OCI-LY7 (cell line): ENCODE results near the gene VAMP5. TPM values are rescaled to one million over a fixed set of nuclear protein-coding genes. Genes with fewer than 3 reads are reported as not detected.

ENCODE experiments used
- BruUV-seq: library from RNA; stranded (reverse); fragments of 400-500 nt; replicated peaks from 2 replicates; lab custom pipeline; 2021; lab: Mats Ljungman, UMichigan
- CTCF ChIA-PET: fragments of 300-600 bp; sonication (Branson Sonifier 250); formaldehyde crosslinking; loops from one replicate; lab custom pipeline; 2022; ENCODE audit warnings: antibody characterized with exemption; ENCODE audit not compliant: unreplicated experiment; lab: Charles Lee
- POLR2A ChIA-PET: fragments of 300-600 bp; sonication (Branson Sonifier 250); formaldehyde crosslinking; loops from one replicate; lab custom pipeline; 2022; ENCODE audit warnings: antibody characterized with exemption; lab: Charles Lee
- DNase-seq: peaks from one replicate; pipeline ENCODE4 v3.0.0-alpha.2; 2015; ENCODE audit warnings: low spot score
- H2AFZ ChIP-seq: fragments of 200-600 bp; sonication (generic), shearing (Covaris generic); 2 replicates; pipeline ENCODE4 v1.6.1; 2014; ENCODE audit warnings: mild to moderate bottlenecking, antibody characterized with exemption, low read length, moderate library complexity
- H3K27ac ChIP-seq: fragments of 200-600 bp; sonication (generic); 2 replicates; pipeline ENCODE4 v1.5.1; 2014; ENCODE audit warnings: mixed run types, low read depth, mild to moderate bottlenecking, moderate library complexity, low read length, inconsistent platforms; ENCODE audit not compliant: poor library complexity, severe bottlenecking
- H3K36me3 ChIP-seq: fragments of 200-600 bp; sonication (generic); 2 replicates; pipeline ENCODE4 v1.6.1; 2014; ENCODE audit warnings: mild to moderate bottlenecking, antibody characterized with exemption, low read length, moderate library complexity, mixed read lengths; ENCODE audit not compliant: insufficient read depth
- H3K4me1 ChIP-seq: fragments of 200-600 bp; sonication (generic); 2 replicates; pipeline ENCODE4 v1.5.1; 2014; ENCODE audit warnings: mild to moderate bottlenecking, low read length; ENCODE audit not compliant: insufficient read depth, poor library complexity, severe bottlenecking
- H3K4me2 ChIP-seq: fragments of 200-600 bp; sonication (generic); 2 replicates; pipeline ENCODE4 v1.6.1; 2014; ENCODE audit warnings: mild to moderate bottlenecking, low read length
- H3K4me3 ChIP-seq: fragments of 200-600 bp; sonication (generic); 2 replicates; pipeline ENCODE4 v1.5.1; 2014; ENCODE audit warnings: mild to moderate bottlenecking, low read depth, low read length; ENCODE audit not compliant: poor library complexity, severe bottlenecking
- H3K79me2 ChIP-seq: fragments of 200-600 bp; sonication (generic); 2 replicates; pipeline ENCODE4 v1.6.1; 2016; ENCODE audit warnings: low read depth, mild to moderate bottlenecking, low read length, moderate library complexity, mixed read lengths; ENCODE audit not compliant: insufficient read depth
- H3K9me2 ChIP-seq: fragments of 200-600 bp; sonication (generic); 2 replicates; pipeline ENCODE4 v1.6.1; 2016; ENCODE audit warnings: mild to moderate bottlenecking, low read length, mixed read lengths; ENCODE audit not compliant: insufficient read depth
- H3K9me3 ChIP-seq: fragments of 200-600 bp; sonication (generic); 2 replicates; pipeline ENCODE4 v1.6.1; 2014; ENCODE audit warnings: mild to moderate bottlenecking, mixed run types, low read length, mixed read lengths
- H4K20me1 ChIP-seq: fragments of 200-600 bp; sonication (generic); 2 replicates; pipeline ENCODE4 v1.6.1; 2014; ENCODE audit warnings: mild to moderate bottlenecking, antibody characterized with exemption, low read length, moderate library complexity, mixed read lengths; ENCODE audit not compliant: insufficient read depth
- EZH2phosphoT487 ChIP-seq: fragments of 200-600 bp; sonication (generic); IDR thresholded peaks from 2 replicates; pipeline ENCODE4 v1.6.1; 2018; ENCODE audit warnings: low read depth, borderline replicate concordance, mild to moderate bottlenecking, mixed run types, antibody characterized with exemption, low read length, moderate library complexity, mixed read lengths
- intact Hi-C: fragments of 100-400 bp; cut with micrococcal nuclease; formaldehyde crosslinking; loops from one replicate; pipeline ENCODE4 v1.10.0; 2022; ENCODE audit not compliant: unreplicated experiment
- total RNA-seq, 2 experiments: library from RNA; depleted of rRNA in 1 of 2; stranded (reverse); fragments of >200 nt in 1 of 2; shearing (Covaris generic) in 1 of 2; gene quantifications; 2 replicates each; pipeline ENCODE4 v1.2.3, GENCODE V29; 2014 to 2022
- TF ChIP-seq, protein P1 (sequence below): fragments of 200-600 bp; sonication (generic); conservative IDR thresholded peaks from 2 replicates; pipeline ENCODE4 v1.5.1; 2014; ENCODE audit warnings: mild to moderate bottlenecking, antibody characterized with exemption, low read length, moderate library complexity, mixed read lengths

VAMP5 gene
- total RNA-seq, 2 experiments from 2014 or later, result 3.0 to 3.9 TPM

DNA sequence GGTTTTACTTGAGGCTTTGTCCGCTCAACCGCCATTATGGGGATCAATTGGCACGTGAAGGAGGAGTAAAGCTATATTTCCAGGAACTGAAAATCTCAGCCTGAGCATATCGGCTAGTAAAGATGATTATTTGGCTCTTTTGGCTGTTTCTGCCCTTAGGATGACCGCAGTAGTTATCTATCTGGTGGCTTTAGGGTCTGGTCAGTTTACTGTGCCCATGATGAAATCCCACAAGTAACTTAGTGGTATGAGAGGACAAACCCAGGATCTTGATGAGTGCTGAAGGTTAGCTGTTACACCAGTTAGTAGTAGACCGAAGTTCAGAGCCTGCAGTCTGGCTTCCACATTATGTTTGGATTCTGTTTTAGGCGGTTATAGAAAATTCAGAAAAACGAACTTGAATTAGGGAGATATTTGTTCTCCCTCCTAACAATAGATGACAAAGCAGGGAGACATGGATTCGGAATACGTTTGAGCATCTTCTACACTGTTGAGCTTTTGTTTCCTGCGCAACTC lies 44.0 kb upstream of the VAMP5 start:
- peaks cover 62% of the 10 kb centered on the region for H3K36me3 ChIP-seq
- POLR2A ChIA-PET, result interaction anchor here (0.8 to 6.7 kb wide), 7 partner anchors 10 to 120 kb away, joined by 3 to 48 read pairs (median 8); partner anchors contain the start of genes GGCX, SH2D6 and VAMP8
- H3K4me1 ChIP-seq, result peaks cover 37% of the 10 kb centered on the region
- no TSS peak for BruUV-seq
- H3K4me3 ChIP-seq, result peak overlapping the region; percentile 100
- peaks cover 60% of the 10 kb centered on the region for H3K79me2 ChIP-seq
- H4K20me1 ChIP-seq, result peaks cover 31% of the 10 kb centered on the region
- no peaks in the 10 kb centered on the region for H3K9me2 ChIP-seq
- no peak for DNase-seq
- no peak overlapping the region for H2AFZ ChIP-seq
- H3K4me2 ChIP-seq, result peak overlapping the region; percentile 86
- H3K9me3 ChIP-seq, result no peaks in the 10 kb centered on the region
- TF ChIP-seq EZH2phosphoT487, result no peak
- TF ChIP-seq, protein P1, sequence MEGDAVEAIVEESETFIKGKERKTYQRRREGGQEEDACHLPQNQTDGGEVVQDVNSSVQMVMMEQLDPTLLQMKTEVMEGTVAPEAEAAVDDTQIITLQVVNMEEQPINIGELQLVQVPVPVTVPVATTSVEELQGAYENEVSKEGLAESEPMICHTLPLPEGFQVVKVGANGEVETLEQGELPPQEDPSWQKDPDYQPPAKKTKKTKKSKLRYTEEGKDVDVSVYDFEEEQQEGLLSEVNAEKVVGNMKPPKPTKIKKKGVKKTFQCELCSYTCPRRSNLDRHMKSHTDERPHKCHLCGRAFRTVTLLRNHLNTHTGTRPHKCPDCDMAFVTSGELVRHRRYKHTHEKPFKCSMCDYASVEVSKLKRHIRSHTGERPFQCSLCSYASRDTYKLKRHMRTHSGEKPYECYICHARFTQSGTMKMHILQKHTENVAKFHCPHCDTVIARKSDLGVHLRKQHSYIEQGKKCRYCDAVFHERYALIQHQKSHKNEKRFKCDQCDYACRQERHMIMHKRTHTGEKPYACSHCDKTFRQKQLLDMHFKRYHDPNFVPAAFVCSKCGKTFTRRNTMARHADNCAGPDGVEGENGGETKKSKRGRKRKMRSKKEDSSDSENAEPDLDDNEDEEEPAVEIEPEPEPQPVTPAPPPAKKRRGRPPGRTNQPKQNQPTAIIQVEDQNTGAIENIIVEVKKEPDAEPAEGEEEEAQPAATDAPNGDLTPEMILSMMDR, result no peak
- CTCF ChIA-PET, result no interaction called here
- intact Hi-C loops, result no loop called here
- peak overlapping the region; percentile 88 for H3K27ac ChIP-seq

GRCh38 chr2:85541262-85541661 lies 43.0 kb upstream of the VAMP5 start:
- Histone ChIP-seq H3K4me2 (peak overlapping the region; percentile 86), H3K36me3 (peaks cover 73% of the 10 kb centered on the region), H3K4me1 (peaks cover 37% of the 10 kb centered on the region), H3K27ac (no peak overlapping the region), H4K20me1 (peaks cover 31% of the 10 kb centered on the region), H3K79me2 (peaks cover 60% of the 10 kb centered on the region), H3K4me3 (peak overlapping the region; percentile 100), H3K9me2 (no peaks in the 10 kb centered on the region), H3K9me3 (no peaks in the 10 kb centered on the region), H2AFZ (no peak overlapping the region)
- no peak for TF ChIP-seq EZH2phosphoT487
- TF ChIP-seq, protein P1, result no peak
- POLR2A ChIA-PET, result interaction anchor here (1.1 to 6.7 kb wide), 5 partner anchors 9 to 213 kb away, joined by 3 to 48 read pairs (median 29); partner anchors contain the start of genes GGCX, SH2D6, TGOLN2 and VAMP8
- intact Hi-C loops, result no loop called here
- no peak for DNase-seq
- CTCF ChIA-PET, result no interaction called here
- no TSS peak for BruUV-seq
